CD4-positive, CD25-positive, alpha-beta regulatory T cell (primary cell): Measurements from ENCODE around the gene IL5RA. TPM values are rescaled to one million over a fixed set of nuclear protein-coding genes. Genes with fewer than 3 reads are reported as not detected.

Source experiments
- ATAC-seq, 2 donors: fragments of 150-1000 bp; cut with Tn5 transposase; one replicate each; pipeline ENCODE4 v1.10.0; 2021; ENCODE audit warnings: low read depth in 2 of 2, moderate number of reproducible peaks in 2 of 2, moderate library complexity in 1 of 2
- DNase-seq, 3 donors: peaks; one replicate each; pipeline versions ENCODE4 v3.0.0 to v3.0.0-alpha.2; 2012 to 2022; ENCODE audit warnings: mixed read lengths in 1 of 3
- H3K27ac ChIP-seq: one replicate; pipeline ENCODE4 v1.7.0; 2013; ENCODE audit warnings: mild to moderate bottlenecking, low read length; ENCODE audit not compliant: insufficient read depth, poor library complexity, severe bottlenecking
- H3K27me3 ChIP-seq: one replicate; pipeline ENCODE4 v1.7.0; 2013; ENCODE audit warnings: low read length; ENCODE audit not compliant: control insufficient read depth, insufficient read depth
- H3K36me3 ChIP-seq: one replicate; pipeline ENCODE4 v1.7.0; 2013; ENCODE audit warnings: mild to moderate bottlenecking, low read length, moderate library complexity; ENCODE audit not compliant: control insufficient read depth, insufficient read depth
- H3K4me1 ChIP-seq: 2 replicates; pipeline ENCODE4 v1.7.0; 2013; ENCODE audit warnings: mild to moderate bottlenecking, low read length; ENCODE audit not compliant: insufficient read depth, control insufficient read depth, poor library complexity, severe bottlenecking
- H3K4me3 ChIP-seq: one replicate; pipeline ENCODE4 v1.7.0; 2013; ENCODE audit warnings: low read depth, mild to moderate bottlenecking, low read length, moderate library complexity
- H3K9me3 ChIP-seq, 2 experiments: 1 replicate in 1 of 2; 2 replicates in 1 of 2; pipeline ENCODE4 v1.7.0; 2013; ENCODE audit warnings: low read length in 2 of 2, mild to moderate bottlenecking in 1 of 2, moderate library complexity in 1 of 2; ENCODE audit not compliant: control insufficient read depth in 2 of 2
- H3K27ac Mint-ChIP-seq, 3 donors: one replicate each; pipeline ENCODE4 v1.8.0; 2020 to 2022; ENCODE audit warnings: mild to moderate bottlenecking in 3 of 3, mixed read lengths in 3 of 3, moderate library complexity in 2 of 3
- H3K27me3 Mint-ChIP-seq: one replicate; pipeline ENCODE4 v1.8.0; 2022; ENCODE audit warnings: mild to moderate bottlenecking, mixed read lengths
- H3K36me3 Mint-ChIP-seq: one replicate; pipeline ENCODE4 v1.8.0; 2020; ENCODE audit warnings: mixed read lengths
- H3K4me1 Mint-ChIP-seq, 4 donors: one replicate each; pipeline ENCODE4 v1.8.0; 2020 to 2022; ENCODE audit warnings: mixed read lengths in 4 of 4, mild to moderate bottlenecking in 1 of 4
- H3K4me3 Mint-ChIP-seq, 4 donors: one replicate each; pipeline ENCODE4 v1.8.0; 2020 to 2022; ENCODE audit warnings: mild to moderate bottlenecking in 4 of 4, mixed read lengths in 4 of 4, moderate library complexity in 3 of 4
- H3K9me3 Mint-ChIP-seq, 7 donors: one replicate each; pipeline ENCODE4 v1.8.0; 2020 to 2022; ENCODE audit warnings: mixed read lengths in 7 of 7, mild to moderate bottlenecking in 3 of 7, moderate library complexity in 2 of 7
- polyA plus RNA-seq, 4 donors: library from polyadenylated mRNA; unstranded; fragments of 300-500 nt; fragmentation: Illumina TruSeq; gene quantifications; one replicate each; pipeline ENCODE4 v1.2.3, GENCODE V29; 2021
- total RNA-seq: library from RNA; stranded (reverse); gene quantifications from one replicate; pipeline ENCODE4 v1.2.3, GENCODE V29; 2022

IL5RA gene
- total and polyA plus RNA-seq, 5 donors from 2014 or later: 3.7 TPM; not detected in 4

GRCh38 chr3:3119393-3119851 lies 9.2 kb upstream of the IL5RA start:
- H3K9me3 Mint-ChIP-seq: no peaks in the 10 kb centered on the region
- Histone ChIP-seq H3K9me3 (no peaks in the 10 kb centered on the region), H3K27ac (no peak overlapping the region), H3K4me3 (no peak overlapping the region), H3K27me3 (no peaks in the 10 kb centered on the region), H3K36me3 (no peaks in the 10 kb centered on the region), H3K4me1 (no peaks in the 10 kb centered on the region)
- DNase-seq: no peak
- H3K27me3 Mint-ChIP-seq: peaks cover 46% of the 10 kb centered on the region
- H3K4me1 Mint-ChIP-seq: no peaks in the 10 kb centered on the region
- ATAC-seq: no peak
- H3K4me3 Mint-ChIP-seq: no peak overlapping the region
- H3K27ac Mint-ChIP-seq: no peak overlapping the region
- peaks cover 3% of the 10 kb centered on the region for H3K36me3 Mint-ChIP-seq

- Histone ChIP-seq H3K27me3 (peaks cover 3% of the 10 kb centered on the region), H3K4me1 (no peaks in the 10 kb centered on the region)
These were observed 7.5 kb upstream of the IL5RA start for GRCh38 chr3:3117651-3118050.

GRCh38 chr3:3113042-3113709 lies 3.0 kb upstream of the IL5RA start:
- Mint-ChIP-seq H3K36me3 (no peaks in the 10 kb centered on the region), H3K4me3 (no peak overlapping the region)

More at GRCh38 chr3:3117651-3118050, 7.5 kb upstream of the IL5RA start:
- H3K27ac Mint-ChIP-seq: no peak overlapping the region
- H3K4me3 ChIP-seq: no peak overlapping the region
- H3K9me3 ChIP-seq: no peaks in the 10 kb centered on the region
- no peaks in the 10 kb centered on the region for H3K4me1 Mint-ChIP-seq
- H3K4me3 Mint-ChIP-seq: no peak overlapping the region
- H3K36me3 Mint-ChIP-seq: peaks cover 3% of the 10 kb centered on the region
- ATAC-seq: no peak
- H3K9me3 Mint-ChIP-seq: no peaks in the 10 kb centered on the region
- peaks cover 54% of the 10 kb centered on the region for H3K27me3 Mint-ChIP-seq
- no peaks in the 10 kb centered on the region for H3K36me3 ChIP-seq
- DNase-seq: no peak
- H3K27ac ChIP-seq: no peak overlapping the region

GRCh38 chr3:3110749-3111361 lies 681 bp upstream of the IL5RA start:
- Histone ChIP-seq H3K9me3 (no peaks in the 10 kb centered on the region), H3K4me3 (no peak overlapping the region), H3K36me3 (no peaks in the 10 kb centered on the region), H3K27me3 (peaks cover 7% of the 10 kb centered on the region), H3K27ac (no peak overlapping the region), H3K4me1 (no peaks in the 10 kb centered on the region)
- H3K4me1 Mint-ChIP-seq: no peaks in the 10 kb centered on the region
- peaks cover 0 to 2% (median 0%) of the 10 kb centered on the region in 7 donors for H3K9me3 Mint-ChIP-seq
- no peak for ATAC-seq
- H3K27ac Mint-ChIP-seq: peak overlapping the region in 1 of 3 donors; percentile 28
- H3K4me3 Mint-ChIP-seq: no peak overlapping the region
- no peak for DNase-seq
- H3K36me3 Mint-ChIP-seq: no peaks in the 10 kb centered on the region
- peaks cover 32% of the 10 kb centered on the region for H3K27me3 Mint-ChIP-seq

More at GRCh38 chr3:3113042-3113709, 3.0 kb upstream of the IL5RA start:
- Mint-ChIP-seq H3K27me3 (peaks cover 46% of the 10 kb centered on the region), H3K4me1 (no peaks in the 10 kb centered on the region), H3K9me3 (peaks cover 0 to 2% (median 0%) of the 10 kb centered on the region in 7 donors), H3K27ac (no peak overlapping the region)
- no peaks in the 10 kb centered on the region for H3K9me3 ChIP-seq
- no peaks in the 10 kb centered on the region for H3K36me3 ChIP-seq
- no peak for ATAC-seq
- H3K4me1 ChIP-seq: no peaks in the 10 kb centered on the region
- peaks cover 7% of the 10 kb centered on the region for H3K27me3 ChIP-seq
- H3K27ac ChIP-seq: no peak overlapping the region
- no peak overlapping the region for H3K4me3 ChIP-seq
- DNase-seq: no peak

- H3K27ac ChIP-seq: no peak overlapping the region
- no peak for ATAC-seq
- H3K36me3 Mint-ChIP-seq: no peaks in the 10 kb centered on the region
These were observed 521 bp downstream of the IL5RA start for GRCh38 chr3:3109407-3110298.

GRCh38 chr3:3107858-3108257 lies 2.3 kb downstream of the IL5RA start:
- Histone ChIP-seq H3K4me1 (no peaks in the 10 kb centered on the region), H3K4me3 (no peak overlapping the region), H3K27me3 (peaks cover 10% of the 10 kb centered on the region), H3K36me3 (no peaks in the 10 kb centered on the region), H3K27ac (no peak overlapping the region), H3K9me3 (no peaks in the 10 kb centered on the region)
- Mint-ChIP-seq H3K36me3 (no peaks in the 10 kb centered on the region), H3K27me3 (peaks cover 19% of the 10 kb centered on the region), H3K9me3 (peaks cover 0 to 2% (median 0%) of the 10 kb centered on the region in 7 donors), H3K27ac (no peak overlapping the region), H3K4me3 (no peak overlapping the region), H3K4me1 (no peaks in the 10 kb centered on the region)
- ATAC-seq: no peak
- DNase-seq: no peak

More at GRCh38 chr3:3109407-3110298, 521 bp downstream of the IL5RA start:
- Mint-ChIP-seq H3K27ac (no peak overlapping the region), H3K4me3 (no peak overlapping the region), H3K4me1 (no peaks in the 10 kb centered on the region), H3K9me3 (peaks cover 0 to 2% (median 0%) of the 10 kb centered on the region in 7 donors), H3K27me3 (peaks cover 21% of the 10 kb centered on the region)
- H3K27me3 ChIP-seq: peaks cover 12% of the 10 kb centered on the region
- H3K36me3 ChIP-seq: no peaks in the 10 kb centered on the region
- H3K9me3 ChIP-seq: no peaks in the 10 kb centered on the region
- no peak for DNase-seq
- H3K4me3 ChIP-seq: no peak overlapping the region
- no peaks in the 10 kb centered on the region for H3K4me1 ChIP-seq

- Mint-ChIP-seq H3K36me3 (no peaks in the 10 kb centered on the region), H3K27ac (no peak overlapping the region)
- H3K9me3 ChIP-seq: no peaks in the 10 kb centered on the region
These were observed 3.0 kb downstream of the IL5RA start for GRCh38 chr3:3107181-3107580.

More at GRCh38 chr3:3107181-3107580, 3.0 kb downstream of the IL5RA start:
- DNase-seq: no peak
- H3K4me1 ChIP-seq: no peaks in the 10 kb centered on the region
- no peaks in the 10 kb centered on the region for H3K36me3 ChIP-seq
- H3K4me3 ChIP-seq: no peak overlapping the region
- Mint-ChIP-seq H3K27me3 (peaks cover 19% of the 10 kb centered on the region), H3K4me3 (no peak overlapping the region), H3K9me3 (peaks cover 0 to 2% (median 0%) of the 10 kb centered on the region in 7 donors), H3K4me1 (no peaks in the 10 kb centered on the region)
- H3K27ac ChIP-seq: no peak overlapping the region
- ATAC-seq: no peak
- peaks cover 10% of the 10 kb centered on the region for H3K27me3 ChIP-seq
